Stimulated activated CD4-positive, alpha-beta T cell treated with anti-CD3 and anti-CD28 coated beads, Interleukin-4, amount 100 ng/mL, for 24 hours (primary cell): ENCODE results near the gene STN1.
"Not testable (repeated sequence)": the region's sequence is repeated elsewhere in the genome, so short reads cannot be mapped to it uniquely, and the experiment has no call there.

ENCODE experiments used
- DNase-seq: peaks from one replicate; pipeline ENCODE4 v3.0.0-alpha.2; 2020

The STN1 gene

GRCh38 chr10:103858360-103858759 is 59.6 kb downstream of the STN1 start:
- DNase-seq: no peak

DNA sequence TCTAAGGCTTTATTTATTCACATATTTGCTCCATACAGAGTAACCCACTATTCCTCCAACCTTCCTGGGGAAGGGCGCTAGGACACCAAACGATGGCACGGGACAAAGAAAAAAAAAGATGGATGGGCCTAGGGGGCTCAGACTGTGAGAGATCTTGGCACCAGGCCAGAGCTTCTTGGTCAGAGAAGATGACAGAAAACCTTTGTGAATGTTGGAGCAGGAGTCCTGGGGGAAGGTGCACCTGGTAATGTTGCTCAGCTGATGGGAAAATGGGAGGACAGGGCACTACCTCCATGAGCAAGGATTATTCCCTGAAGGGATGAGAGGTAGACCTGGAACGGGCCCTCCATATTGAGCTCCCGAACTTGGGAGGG is 61.2 kb downstream of the STN1 start:
- DNase-seq: no peak

DNA sequence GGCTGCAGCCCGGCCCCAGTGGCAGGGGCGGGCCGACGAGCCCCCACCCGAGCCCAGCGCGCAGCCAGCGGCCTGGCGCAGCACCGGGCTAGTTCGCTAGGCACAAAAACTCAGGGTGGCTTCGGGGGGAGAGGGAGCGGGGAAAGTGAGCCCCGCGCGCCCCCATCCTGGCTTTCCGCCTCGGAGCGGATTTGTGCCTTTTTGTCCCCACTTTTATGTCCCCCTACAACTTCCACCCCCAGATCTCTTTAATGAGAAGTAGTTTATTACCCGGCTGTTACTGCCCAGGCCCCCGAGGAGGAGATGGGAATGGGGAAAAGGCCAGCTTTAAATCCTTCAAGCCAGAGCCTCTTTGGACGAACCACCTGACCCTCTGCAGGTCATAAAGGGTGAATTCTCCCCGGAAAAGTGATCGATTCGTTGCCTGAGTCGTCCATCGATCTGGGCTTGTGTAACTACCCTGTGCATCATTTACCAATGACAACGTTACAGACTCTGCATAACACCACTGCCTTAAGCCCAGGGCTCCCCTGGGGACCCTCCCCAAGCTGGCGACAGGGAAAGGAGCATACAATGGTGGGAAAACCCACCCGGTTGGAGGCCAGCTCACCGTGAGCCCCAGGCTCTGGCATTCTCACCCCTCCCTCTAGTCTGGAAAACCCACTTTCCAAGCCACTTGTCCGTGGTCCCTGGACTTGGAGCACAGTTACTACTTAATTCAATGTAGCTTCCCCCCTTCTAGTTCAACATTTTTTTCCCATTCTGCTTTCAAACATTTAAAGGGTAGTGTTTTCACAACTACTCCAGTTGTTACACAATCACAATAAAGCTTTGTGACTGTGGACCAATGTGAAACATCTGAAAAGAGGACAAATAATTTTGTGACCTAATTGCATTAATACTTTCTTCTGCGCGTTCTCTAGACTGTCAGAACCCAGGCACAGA is 61.9 kb downstream of the STN1 start:
- no peak for DNase-seq

- DNase-seq: no peak
Measured at GRCh38 chr10:103855424-103855823, 62.6 kb downstream of the STN1 start, which contains the start of gene SH3PXD2A. TSS of gene SH3PXD2A (minus strand) at chr10:103855576. CDS start at chr10:103855266, 310 bp downstream.

DNA sequence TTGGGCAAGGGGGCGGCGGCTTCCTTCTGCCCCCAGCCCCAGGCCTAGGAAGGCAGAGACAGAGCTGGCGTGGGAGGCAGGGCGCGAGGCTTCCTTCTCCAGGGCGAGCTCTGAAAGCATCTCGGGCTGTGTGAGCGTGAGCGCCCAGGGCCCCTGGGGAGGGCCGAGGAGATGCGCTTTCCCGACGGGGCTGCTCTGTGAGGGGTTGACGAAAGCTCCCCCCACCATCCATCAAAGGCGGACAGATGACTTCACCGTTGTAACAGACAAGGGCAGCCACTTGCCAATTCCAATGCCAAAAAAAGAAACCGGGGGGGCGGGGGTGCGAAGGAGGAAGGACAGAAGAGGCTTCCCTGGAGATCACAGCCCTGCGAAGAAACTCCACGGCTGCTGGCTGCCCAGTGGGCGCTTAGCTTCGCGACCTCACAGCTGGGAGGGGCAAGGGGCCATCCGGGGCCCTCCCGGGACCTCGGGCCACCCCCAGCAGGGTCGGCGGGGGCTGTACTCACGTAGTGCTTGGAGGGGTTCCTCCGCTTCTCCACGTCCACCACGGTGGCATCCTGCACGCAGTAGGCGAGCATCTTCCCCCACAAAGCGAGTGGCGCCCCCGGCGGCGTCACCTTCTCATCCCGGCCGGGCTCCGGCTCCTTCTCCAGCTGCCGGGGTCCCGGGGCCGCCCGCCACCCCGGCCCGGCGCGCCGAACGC is 63.1 kb downstream of the STN1 start:
- DNase-seq: peak; percentile 17

- no peak for DNase-seq
Measured at GRCh38 chr10:103854265-103854685, 63.7 kb downstream of the STN1 start.

DNA sequence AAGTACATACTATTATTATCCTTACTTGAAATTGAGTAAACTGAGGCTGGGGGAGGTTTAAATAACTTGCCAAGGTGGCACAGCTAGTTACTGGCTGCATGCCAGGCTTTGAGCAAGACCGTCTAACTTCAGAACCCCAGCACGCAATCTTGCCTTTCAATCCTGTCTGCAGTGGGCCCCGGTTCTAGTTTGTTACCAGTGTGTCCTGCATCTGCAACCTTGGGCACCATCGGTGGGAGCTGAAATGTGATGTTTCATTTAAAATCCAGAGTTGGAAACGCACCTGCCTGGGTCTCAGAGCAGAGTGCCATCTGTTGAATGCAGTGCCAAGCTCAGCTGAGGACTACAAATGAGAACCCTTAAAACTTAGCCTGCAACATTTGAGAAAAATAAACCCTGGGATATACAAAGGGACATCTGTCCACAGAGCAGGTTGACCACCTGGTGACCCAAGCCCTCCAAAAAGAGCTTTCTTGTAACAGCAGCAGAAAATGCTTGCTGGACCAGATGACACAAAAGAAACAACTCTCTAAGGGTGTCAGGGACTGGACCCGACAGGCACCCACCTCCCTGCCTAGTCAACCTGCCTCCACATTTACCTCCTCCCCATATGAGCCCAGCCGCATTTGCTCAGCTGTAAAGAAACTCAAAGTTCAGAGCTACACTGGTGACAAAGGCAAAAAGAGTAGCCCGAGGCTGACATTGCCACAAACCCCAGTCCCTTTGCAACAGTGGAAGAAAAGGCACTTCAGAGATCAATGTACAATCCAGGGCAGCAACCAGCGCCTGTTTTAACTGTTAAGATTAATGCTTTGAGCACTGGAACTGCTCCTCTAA is 64.3 kb downstream of the STN1 start:
- DNase-seq: no peak

DNA sequence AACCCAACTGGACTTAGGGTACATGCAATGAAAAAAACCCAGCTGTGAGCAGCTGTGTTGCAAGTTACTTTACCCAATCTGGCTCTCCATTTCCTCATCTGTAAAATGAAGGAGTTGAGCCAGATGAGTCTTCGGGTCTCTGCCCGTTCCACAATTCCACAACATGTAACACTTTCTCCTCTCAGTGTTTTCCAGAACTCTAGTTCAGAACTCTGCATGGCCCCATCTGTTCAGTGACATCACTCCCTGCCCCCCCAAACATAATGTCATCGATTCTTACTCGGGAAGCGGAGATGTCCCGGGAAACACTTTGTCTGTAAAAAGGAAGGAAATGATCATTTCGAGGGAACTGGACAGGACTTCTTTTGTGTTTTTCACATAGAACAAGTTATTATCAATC is 65.1 kb downstream of the STN1 start:
- DNase-seq: no peak

GRCh38 chr10:103852189-103852711 is 65.7 kb downstream of the STN1 start:
- DNase-seq: no peak

DNA sequence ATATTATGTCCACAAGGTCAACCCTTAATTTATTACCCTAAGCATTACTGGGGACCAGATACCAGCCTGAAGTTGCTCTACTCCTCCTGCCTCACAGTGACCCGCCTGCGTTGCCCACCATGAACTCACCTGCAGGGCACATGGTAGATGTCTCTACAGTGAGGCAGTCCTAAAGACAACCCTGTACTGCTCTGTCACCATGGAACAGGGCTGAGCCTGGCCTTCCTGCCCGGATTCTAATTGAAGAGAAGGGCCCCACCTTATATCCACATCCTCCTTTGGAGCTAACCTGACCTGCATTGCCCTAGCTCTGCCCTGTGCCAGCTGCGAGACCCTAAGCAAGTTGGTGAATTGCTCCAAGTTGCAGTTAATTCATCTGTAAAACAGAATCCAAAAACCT is 66.7 kb downstream of the STN1 start:
- no peak for DNase-seq

GRCh38 chr10:103850572-103850895 is 67.5 kb downstream of the STN1 start:
- DNase-seq: no peak

GRCh38 chr10:103849880-103850571 is 68.0 kb downstream of the STN1 start:
- DNase-seq: no peak

- DNase-seq: no peak
Measured at GRCh38 chr10:103849212-103849877, 68.6 kb downstream of the STN1 start.

DNA sequence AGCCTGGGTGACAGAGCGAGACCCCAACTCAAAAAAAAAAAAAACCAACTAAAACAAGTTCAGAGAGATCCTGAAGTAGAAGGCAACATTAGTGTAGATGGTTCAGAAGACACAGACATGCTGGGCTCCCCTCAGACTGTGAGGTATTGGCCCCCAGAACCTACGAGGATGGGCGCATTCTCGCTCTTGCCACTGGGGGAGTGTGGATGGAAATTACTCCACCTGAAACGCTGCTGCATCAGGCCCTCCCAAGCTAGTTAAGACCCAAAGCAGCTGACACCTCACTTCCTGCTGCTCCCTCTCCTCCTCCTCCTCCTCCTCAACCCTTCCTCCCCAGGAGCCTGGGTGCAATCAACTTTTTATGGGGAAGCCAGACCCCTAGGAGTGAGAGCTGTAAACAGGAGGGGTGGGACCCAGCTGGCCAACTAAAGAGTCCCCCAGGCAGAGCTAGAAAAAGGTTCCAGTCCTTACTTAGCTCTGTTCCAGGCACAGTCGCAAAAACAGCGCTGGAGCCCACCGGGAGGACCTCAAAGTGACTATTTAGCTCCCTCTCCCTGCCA is 70.0 kb downstream of the STN1 start:
- DNase-seq: peak; percentile 11

- no peak for DNase-seq
Measured at GRCh38 chr10:103847346-103847745, 70.6 kb downstream of the STN1 start.

GRCh38 chr10:103845972-103846371 is 72.0 kb downstream of the STN1 start:
- DNase-seq: peak; percentile 23

- DNase-seq: not testable (repeated sequence)
Measured at GRCh38 chr10:103845346-103845745, 72.6 kb downstream of the STN1 start.

GRCh38 chr10:103843854-103844570 is 74.0 kb downstream of the STN1 start:
- no peak for DNase-seq

- no peak for DNase-seq
Measured at GRCh38 chr10:103843045-103843444, 74.9 kb downstream of the STN1 start.

GRCh38 chr10:103842605-103843004 is 75.4 kb downstream of the STN1 start:
- no peak for DNase-seq

GRCh38 chr10:103841519-103841918 is 76.5 kb downstream of the STN1 start:
- DNase-seq: no peak
